SK-N-SH (cell line): ENCODE measurements around the gene TNFAIP8L3. TPM values are rescaled to one million over a fixed set of nuclear protein-coding genes. Genes with fewer than 3 reads are reported as not detected.

ENCODE experiments used
- CTCF ChIA-PET: fragments of 300-600, 350-600 bp; formaldehyde crosslinking; extraction: SDS; loops from one replicate; lab custom pipeline; 2021; lab: Yijun Ruan, JAX
- POLR2A ChIA-PET: fragments of 350-600 bp; sonication (Branson Sonifier 250); formaldehyde crosslinking; extraction: SDS; loops from one replicate; lab custom pipeline; 2020; ENCODE audit warnings: antibody characterized with exemption, inconsistent platforms; lab: Yijun Ruan, JAX
- DNase-seq: peaks from one replicate; pipeline ENCODE4 v3.0.0; 2012
- H2AFZ ChIP-seq: fragments of 200-600 bp; sonication (generic); 2 replicates; pipeline ENCODE4 v1.8.1; 2016; ENCODE audit warnings: antibody characterized with exemption, mild to moderate bottlenecking, low read depth
- H3F3A ChIP-seq: fragments of 200-600 bp; sonication (generic); replicated peaks from 2 replicates; pipeline ENCODE3; 2016; ENCODE audit warnings: antibody characterized with exemption, mild to moderate bottlenecking; ENCODE audit not compliant: insufficient read depth
- H3K27ac ChIP-seq, 2 experiments: fragments of 200-500 bp in 1 of 2; fragments of 200-600 bp in 1 of 2; sonication (Bioruptor generic) in 1 of 2; sonication (generic), shearing (Covaris generic) in 1 of 2; 2 replicates each; pipeline versions ENCODE4 v1.5.1 to v1.6.1; 2014 to 2016; ENCODE audit warnings: low read depth in 2 of 2, inconsistent platforms in 1 of 2, low read length in 1 of 2, mild to moderate bottlenecking in 1 of 2, mixed read lengths in 1 of 2
- H3K27me3 ChIP-seq: fragments of 200-600 bp; sonication (generic), shearing (Covaris generic); 2 replicates; pipeline ENCODE4 v1.6.1; 2016; ENCODE audit warnings: mixed run types; ENCODE audit not compliant: insufficient read depth
- H3K36me3 ChIP-seq, 2 experiments: fragments of 200-500 bp in 1 of 2; fragments of 200-600 bp in 1 of 2; sonication (Bioruptor generic) in 1 of 2; sonication (generic) in 1 of 2; replicated peaks in 1 of 2; 2 replicates each; pipeline versions ENCODE3 to v1.5.1; 2014 to 2016; ENCODE audit warnings: low read length in 1 of 2, mild to moderate bottlenecking in 1 of 2; ENCODE audit not compliant: insufficient read depth in 2 of 2, control insufficient read depth in 1 of 2
- H3K4me1 ChIP-seq, 2 experiments: fragments of 200-500 bp in 1 of 2; fragments of 200-600 bp in 1 of 2; sonication (Bioruptor generic) in 1 of 2; sonication (generic), shearing (Covaris generic) in 1 of 2; 2 replicates each; pipeline versions ENCODE4 v1.5.1 to v1.6.1; 2014 to 2016; ENCODE audit warnings: low read depth in 1 of 2, low read length in 1 of 2, mixed run types in 1 of 2; ENCODE audit not compliant: insufficient read depth in 2 of 2, control insufficient read depth in 1 of 2
- H3K4me2 ChIP-seq: fragments of 200-600 bp; sonication (generic), shearing (Covaris generic); 2 replicates; pipeline ENCODE4 v1.6.1; 2017; ENCODE audit warnings: mixed run types
- H3K4me3 ChIP-seq, 2 experiments: fragments of 200-500 bp in 1 of 2; fragments of 200-600 bp in 1 of 2; sonication (Bioruptor generic) in 1 of 2; sonication (generic), shearing (Covaris generic) in 1 of 2; 2 replicates each; pipeline versions ENCODE4 v1.5.1 to v1.8.1; 2014 to 2016; ENCODE audit warnings: low read depth in 2 of 2, inconsistent platforms in 1 of 2, low read length in 1 of 2, mild to moderate bottlenecking in 1 of 2, mixed read lengths in 1 of 2, moderate library complexity in 1 of 2
- H3K79me2 ChIP-seq: fragments of 200-600 bp; sonication (generic); 2 replicates; pipeline ENCODE4 v1.8.1; 2017; ENCODE audit warnings: mild to moderate bottlenecking; ENCODE audit not compliant: insufficient read depth
- H3K9ac ChIP-seq: fragments of 200-600 bp; sonication (generic); 2 replicates; pipeline ENCODE4 v1.6.1; 2017; ENCODE audit warnings: mixed run types
- H3K9me2 ChIP-seq: fragments of 200-600 bp; sonication (generic); 2 replicates; pipeline ENCODE4 v1.6.1; 2017; ENCODE audit warnings: mixed run types
- H3K9me3 ChIP-seq: fragments of 200-600 bp; sonication (generic); 2 replicates; pipeline ENCODE4 v1.6.1; 2017; ENCODE audit warnings: mixed run types, mild to moderate bottlenecking, moderate library complexity
- H4K20me1 ChIP-seq: fragments of 200-600 bp; sonication (generic); 2 replicates; pipeline ENCODE4 v1.6.1; 2017; ENCODE audit warnings: mild to moderate bottlenecking, mixed run types; ENCODE audit not compliant: insufficient read depth
- CHD2 ChIP-seq: fragments of 150-350 bp; IDR thresholded peaks from 2 replicates; pipeline ENCODE4 v1.6.1; 2018; ENCODE audit warnings: low read length; ENCODE audit not compliant: partially characterized antibody
- ELF1 ChIP-seq: IDR thresholded peaks from 2 replicates; pipeline ENCODE4 v1.4.0; 2012
- EZH2phosphoT487 ChIP-seq: fragments of 200-600 bp; sonication (generic); IDR thresholded peaks from 2 replicates; pipeline ENCODE4 v1.6.1; 2017; ENCODE audit warnings: low read depth, mixed run types, mild to moderate bottlenecking, antibody characterized with exemption, moderate library complexity, borderline replicate concordance
- FOSL2 ChIP-seq: IDR thresholded peaks from 2 replicates; pipeline ENCODE4 v1.4.0; 2012; ENCODE audit warnings: low read depth, mild to moderate bottlenecking, moderate library complexity, borderline replicate concordance
- FOXM1 ChIP-seq: IDR thresholded peaks from 2 replicates; pipeline ENCODE4 v1.4.0; 2012; ENCODE audit warnings: low read depth, mild to moderate bottlenecking
- GABPA ChIP-seq: IDR thresholded peaks from 2 replicates; pipeline ENCODE4 v1.4.0; 2012; ENCODE audit warnings: low read depth, mild to moderate bottlenecking
- GATA2 ChIP-seq: sonication (generic); formaldehyde crosslinking; IDR thresholded peaks from 2 replicates; pipeline ENCODE4 v1.5.0; 2020; ENCODE audit warnings: mild to moderate bottlenecking, missing genetic modification reagents
- IRF3 ChIP-seq: fragments of 150-350 bp; IDR thresholded peaks from 2 replicates; pipeline ENCODE4 v1.6.1; 2016; ENCODE audit warnings: mild to moderate bottlenecking, low read depth, low read length
- NRF1 ChIP-seq: IDR thresholded peaks from 2 replicates; pipeline ENCODE4 v1.6.1; 2012; ENCODE audit warnings: low read depth, mild to moderate bottlenecking, low read length
- RAD21 ChIP-seq: IDR thresholded peaks from 2 replicates; pipeline ENCODE4 v1.6.1; 2012; ENCODE audit warnings: mild to moderate bottlenecking, low read length
- REST ChIP-seq: IDR thresholded peaks from 2 replicates; pipeline ENCODE4 v1.6.1; 2012; ENCODE audit warnings: mild to moderate bottlenecking, low read depth, low read length, moderate library complexity
- TAF1 ChIP-seq: IDR thresholded peaks from 2 replicates; pipeline ENCODE4 v1.6.1; 2012; ENCODE audit warnings: low read depth, mild to moderate bottlenecking, low read length, moderate library complexity, borderline replicate concordance
- TCF12 ChIP-seq: IDR thresholded peaks from 2 replicates; pipeline ENCODE4 v1.4.0; 2012
- USF2 ChIP-seq: fragments of 150-350 bp; IDR thresholded peaks from 2 replicates; pipeline ENCODE4 v1.6.1; 2017; ENCODE audit warnings: antibody characterized with exemption, low read length, low read depth, borderline replicate concordance
- WGBS: methylation state at CpG from one replicate; pipeline ENCODE4 v1.1.6; 2017; ENCODE audit warnings: low lambda C conversion rate; 5-methylcytosine and 5-hydroxymethylcytosine counted together
- polyA plus RNA-seq, 3 experiments: library from polyadenylated mRNA; depleted of rRNA; stranded (reverse); fragments of >200 nt; gene quantifications; 2 replicates each; pipeline ENCODE4 v1.2.3, GENCODE V29; 2012

The TNFAIP8L3 gene
- polyA plus RNA-seq, 1 of the 3 experiments (the other 2 are of a cell fraction) = 0.08 TPM

GRCh38 chr15:51007131-51007666, 87.5 kb downstream of the TNFAIP8L3 start:
- H3K4me2 ChIP-seq = no peak overlapping the region
- no peaks in the 10 kb centered on the region for H3K9me2 ChIP-seq
- H4K20me1 ChIP-seq = no peaks in the 10 kb centered on the region
- no peaks in the 10 kb centered on the region for H3F3A ChIP-seq
- 87% methylated on average over 4 of the region's 4 CpGs for WGBS
- TF ChIP-seq TCF12 (no peak), FOXM1 (no peak), CHD2 (no peak), REST (no peak), RAD21 (no peak), TAF1 (no peak), GABPA (no peak), FOSL2 (no peak), USF2 (no peak), EZH2phosphoT487 (no peak), IRF3 (no peak), ELF1 (no peak), NRF1 (no peak), GATA2 (no peak)
- H3K9ac ChIP-seq = no peak overlapping the region
- ChIA-PET CTCF (no interaction called here), POLR2A (no interaction called here)
- no peaks in the 10 kb centered on the region for H3K4me1 ChIP-seq
- DNase-seq = no peak
- no peaks in the 10 kb centered on the region for H3K27me3 ChIP-seq
- H3K36me3 ChIP-seq = peaks cover 26 to 36% of the 10 kb centered on the region in 2 experiments
- H3K79me2 ChIP-seq = no peaks in the 10 kb centered on the region
- no peak overlapping the region for H2AFZ ChIP-seq
- no peaks in the 10 kb centered on the region for H3K9me3 ChIP-seq
- H3K27ac ChIP-seq = no peak overlapping the region
- no peak overlapping the region for H3K4me3 ChIP-seq

Other genes starting within 250 kb of the TNFAIP8L3 start
- 1.6 and 2.0 TPM in 2 replicates for gene AP4E1, start 186.2 kb downstream of the TNFAIP8L3 start, polyA plus RNA-seq (2012; rRNA removed)
- 0.03 TPM in 1 of 2 replicates, not detected in the other for gene CYP19A1, start 243.7 kb upstream of the TNFAIP8L3 start, polyA plus RNA-seq (2012; rRNA removed)
- gene GLDN, start 246.7 kb upstream of the TNFAIP8L3 start, polyA plus RNA-seq (2012; rRNA removed) = not detected in 2 replicates